HFF-Myc (cell line): ENCODE results near the gene PTPN14.
"Not testable (repeated sequence)": the region's sequence is repeated elsewhere in the genome, so short reads cannot be mapped to it uniquely, and the experiment has no call there.

Source experiments
- DNase-seq: peaks from one replicate; pipeline ENCODE4 v3.0.0-alpha.2; 2011; ENCODE audit warnings: low read depth; ENCODE audit errors: extremely low read depth
- H3K4me3 ChIP-seq: replicated peaks from 2 replicates; pipeline ENCODE4 v1.5.1; 2011; ENCODE audit warnings: low read depth, mild to moderate bottlenecking, control low read depth, low read length
- TF ChIP-seq, protein P1 (sequence below): IDR thresholded peaks from 2 replicates; pipeline ENCODE4 v1.5.1; 2012; ENCODE audit warnings: mild to moderate bottlenecking, low read depth, low read length, control low read depth; ENCODE audit errors: missing control alignments

The PTPN14 gene

GRCh38 chr1:214402613-214403083 lies 148.8 kb downstream of the PTPN14 start:
- no peak overlapping the region for H3K4me3 ChIP-seq
- DNase-seq: no peak
- TF ChIP-seq, protein P1, sequence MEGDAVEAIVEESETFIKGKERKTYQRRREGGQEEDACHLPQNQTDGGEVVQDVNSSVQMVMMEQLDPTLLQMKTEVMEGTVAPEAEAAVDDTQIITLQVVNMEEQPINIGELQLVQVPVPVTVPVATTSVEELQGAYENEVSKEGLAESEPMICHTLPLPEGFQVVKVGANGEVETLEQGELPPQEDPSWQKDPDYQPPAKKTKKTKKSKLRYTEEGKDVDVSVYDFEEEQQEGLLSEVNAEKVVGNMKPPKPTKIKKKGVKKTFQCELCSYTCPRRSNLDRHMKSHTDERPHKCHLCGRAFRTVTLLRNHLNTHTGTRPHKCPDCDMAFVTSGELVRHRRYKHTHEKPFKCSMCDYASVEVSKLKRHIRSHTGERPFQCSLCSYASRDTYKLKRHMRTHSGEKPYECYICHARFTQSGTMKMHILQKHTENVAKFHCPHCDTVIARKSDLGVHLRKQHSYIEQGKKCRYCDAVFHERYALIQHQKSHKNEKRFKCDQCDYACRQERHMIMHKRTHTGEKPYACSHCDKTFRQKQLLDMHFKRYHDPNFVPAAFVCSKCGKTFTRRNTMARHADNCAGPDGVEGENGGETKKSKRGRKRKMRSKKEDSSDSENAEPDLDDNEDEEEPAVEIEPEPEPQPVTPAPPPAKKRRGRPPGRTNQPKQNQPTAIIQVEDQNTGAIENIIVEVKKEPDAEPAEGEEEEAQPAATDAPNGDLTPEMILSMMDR: no peak

GRCh38 chr1:214401666-214402065 lies 149.7 kb downstream of the PTPN14 start:
- TF ChIP-seq, protein P1: no peak
- no peak for DNase-seq

GRCh38 chr1:214400131-214400530 lies 151.3 kb downstream of the PTPN14 start:
- TF ChIP-seq, protein P1: no peak
- DNase-seq: no peak
- no peak overlapping the region for H3K4me3 ChIP-seq

More at GRCh38 chr1:214401666-214402065, 149.7 kb downstream of the PTPN14 start:
- no peak overlapping the region for H3K4me3 ChIP-seq

GRCh38 chr1:214398490-214398889 lies 152.9 kb downstream of the PTPN14 start:
- H3K4me3 ChIP-seq: no peak overlapping the region
- TF ChIP-seq, protein P1: no peak
- no peak for DNase-seq

DNA sequence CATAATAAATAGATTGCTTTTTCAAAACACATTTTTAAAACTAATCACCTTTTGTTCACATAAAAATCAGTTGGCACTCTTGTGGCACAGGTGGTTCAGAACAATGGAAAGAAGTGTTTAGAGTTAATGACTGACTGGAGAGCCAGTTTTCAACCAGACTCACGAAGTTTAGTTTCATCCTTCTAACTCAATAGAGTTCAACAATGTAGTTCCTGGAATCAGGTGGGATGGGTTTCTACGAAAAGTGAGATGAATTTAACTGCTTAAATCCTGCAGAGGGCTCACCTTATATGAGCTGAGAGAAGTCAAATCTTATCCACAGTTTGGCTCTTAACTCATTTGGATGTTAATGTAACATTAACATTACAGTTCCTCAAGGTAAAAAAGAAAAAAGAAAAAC lies 153.9 kb downstream of the PTPN14 start:
- DNase-seq: no peak
- TF ChIP-seq, protein P1: no peak
- no peak overlapping the region for H3K4me3 ChIP-seq

GRCh38 chr1:214396330-214396729 lies 155.1 kb downstream of the PTPN14 start:
- DNase-seq: no peak
- TF ChIP-seq, protein P1: no peak
- H3K4me3 ChIP-seq: no peak overlapping the region

GRCh38 chr1:214394569-214394968 lies 156.8 kb downstream of the PTPN14 start:
- not testable (repeated sequence) for DNase-seq

DNA sequence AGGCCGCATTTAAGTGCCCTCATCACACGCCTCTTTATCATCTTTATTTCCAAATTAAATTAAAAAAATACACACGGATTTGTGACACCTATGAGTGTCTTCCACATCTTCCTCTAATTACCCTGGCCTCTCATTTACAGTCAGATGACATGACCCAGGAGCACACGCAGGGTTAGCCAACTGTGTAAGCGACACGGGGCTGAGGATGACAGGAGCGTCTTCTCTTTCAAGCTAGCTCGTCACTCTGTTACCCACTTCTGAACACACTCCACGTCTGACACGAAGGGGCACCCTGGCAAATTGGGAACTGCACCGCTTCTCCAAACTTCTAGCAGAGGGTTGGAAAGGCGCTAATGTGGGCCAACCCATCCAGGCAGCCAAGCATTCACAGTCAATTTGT lies 158.3 kb downstream of the PTPN14 start:
- TF ChIP-seq, protein P1: no peak
- no peak overlapping the region for H3K4me3 ChIP-seq
- DNase-seq: no peak

More at GRCh38 chr1:214394569-214394968, 156.8 kb downstream of the PTPN14 start:
- H3K4me3 ChIP-seq: not testable (repeated sequence)
